Chondrocyte (in vitro differentiated cells): ENCODE measurements around the gene NLGN3. TPM values are rescaled to one million over a fixed set of nuclear protein-coding genes. Genes with fewer than 3 reads are reported as not detected.

Source experiments
- DNase-seq: peaks from one replicate; pipeline ENCODE4 v3.0.0; 2021; ENCODE audit warnings: mixed read lengths, low spot score
- H3K27ac Mint-ChIP-seq: one replicate; pipeline ENCODE4 v1.8.0; 2021; ENCODE audit warnings: mild to moderate bottlenecking, moderate library complexity, mixed read lengths; ENCODE audit not compliant: unreplicated experiment
- H3K27me3 Mint-ChIP-seq: 2 replicates; pipeline ENCODE4 v1.8.0; 2021; ENCODE audit warnings: low read depth, mixed read lengths
- H3K36me3 Mint-ChIP-seq: 2 replicates; pipeline ENCODE4 v1.8.0; 2021; ENCODE audit warnings: low read depth, mixed read lengths
- H3K4me1 Mint-ChIP-seq: 2 replicates; pipeline ENCODE4 v1.8.0; 2021; ENCODE audit warnings: low read depth, mild to moderate bottlenecking, mixed read lengths
- H3K4me3 Mint-ChIP-seq: one replicate; pipeline ENCODE4 v1.8.0; 2021; ENCODE audit warnings: mild to moderate bottlenecking, moderate library complexity, mixed read lengths; ENCODE audit not compliant: unreplicated experiment
- H3K9me3 Mint-ChIP-seq: 2 replicates; pipeline ENCODE4 v1.8.0; 2021; ENCODE audit warnings: low read depth, mixed read lengths
- CTCF ChIP-seq: fragments of 200-600 bp; sonication (generic); IDR thresholded peaks from 2 replicates; pipeline ENCODE4 v1.5.0; 2021; ENCODE audit warnings: antibody characterized with exemption, mild to moderate bottlenecking, moderate library complexity
- total RNA-seq: library from RNA; stranded (reverse); gene quantifications from 3 replicates; pipeline ENCODE4 v1.2.1, GENCODE V29; 2021

NLGN3 gene
- total RNA-seq, 1 donor from 2014 or later, result 0.52 TPM

- H3K27ac Mint-ChIP-seq, result no peak overlapping the region
- TF ChIP-seq CTCF, result no peak
- DNase-seq, result no peak
- no peaks in the 10 kb centered on the region for H3K27me3 Mint-ChIP-seq
- no peaks in the 10 kb centered on the region for H3K4me1 Mint-ChIP-seq
- H3K36me3 Mint-ChIP-seq, result peaks cover 1% of the 10 kb centered on the region
- H3K4me3 Mint-ChIP-seq, result no peak overlapping the region
- no peaks in the 10 kb centered on the region for H3K9me3 Mint-ChIP-seq
Measured at GRCh38 chrX:71154641-71155040, 10.0 kb downstream of the NLGN3 start.

- Mint-ChIP-seq H3K36me3 (peaks cover under 1% of the 10 kb centered on the region), H3K4me3 (no peak overlapping the region), H3K27ac (no peak overlapping the region), H3K27me3 (no peaks in the 10 kb centered on the region), H3K4me1 (no peaks in the 10 kb centered on the region), H3K9me3 (no peaks in the 10 kb centered on the region)
- no peak for DNase-seq
- no peak for TF ChIP-seq CTCF
Measured at GRCh38 chrX:71158603-71159002, 14.0 kb downstream of the NLGN3 start.

GRCh38 chrX:71159335-71159734 lies 14.7 kb downstream of the NLGN3 start:
- H3K4me1 Mint-ChIP-seq, result no peaks in the 10 kb centered on the region
- no peaks in the 10 kb centered on the region for H3K36me3 Mint-ChIP-seq
- DNase-seq, result no peak
- H3K27ac Mint-ChIP-seq, result no peak overlapping the region
- H3K27me3 Mint-ChIP-seq, result no peaks in the 10 kb centered on the region
- no peak overlapping the region for H3K4me3 Mint-ChIP-seq
- no peaks in the 10 kb centered on the region for H3K9me3 Mint-ChIP-seq
- TF ChIP-seq CTCF, result no peak

- no peak for DNase-seq
- no peak for TF ChIP-seq CTCF
- Mint-ChIP-seq H3K27ac (no peak overlapping the region), H3K4me1 (no peaks in the 10 kb centered on the region), H3K4me3 (no peak overlapping the region), H3K27me3 (no peaks in the 10 kb centered on the region), H3K36me3 (no peaks in the 10 kb centered on the region), H3K9me3 (no peaks in the 10 kb centered on the region)
Measured at GRCh38 chrX:71160475-71160874, 15.8 kb downstream of the NLGN3 start.

GRCh38 chrX:71162981-71163380 lies 18.3 kb downstream of the NLGN3 start:
- Mint-ChIP-seq H3K27me3 (no peaks in the 10 kb centered on the region), H3K9me3 (peaks cover 6% of the 10 kb centered on the region), H3K27ac (no peak overlapping the region), H3K4me3 (no peak overlapping the region), H3K4me1 (no peaks in the 10 kb centered on the region), H3K36me3 (no peaks in the 10 kb centered on the region)
- no peak for DNase-seq
- no peak for TF ChIP-seq CTCF
